GM18519 (cell line): ENCODE measurements around the gene MRPS7.

ENCODE experiments used
- ATAC-seq: cut with Tn5 transposase; IDR thresholded peaks from one replicate; pipeline ENCODE4 v1.9.1; 2021; ENCODE audit warnings: mild to moderate bottlenecking, moderate library complexity; ENCODE audit not compliant: unreplicated experiment, low FRiP score

MRPS7 gene

DNA sequence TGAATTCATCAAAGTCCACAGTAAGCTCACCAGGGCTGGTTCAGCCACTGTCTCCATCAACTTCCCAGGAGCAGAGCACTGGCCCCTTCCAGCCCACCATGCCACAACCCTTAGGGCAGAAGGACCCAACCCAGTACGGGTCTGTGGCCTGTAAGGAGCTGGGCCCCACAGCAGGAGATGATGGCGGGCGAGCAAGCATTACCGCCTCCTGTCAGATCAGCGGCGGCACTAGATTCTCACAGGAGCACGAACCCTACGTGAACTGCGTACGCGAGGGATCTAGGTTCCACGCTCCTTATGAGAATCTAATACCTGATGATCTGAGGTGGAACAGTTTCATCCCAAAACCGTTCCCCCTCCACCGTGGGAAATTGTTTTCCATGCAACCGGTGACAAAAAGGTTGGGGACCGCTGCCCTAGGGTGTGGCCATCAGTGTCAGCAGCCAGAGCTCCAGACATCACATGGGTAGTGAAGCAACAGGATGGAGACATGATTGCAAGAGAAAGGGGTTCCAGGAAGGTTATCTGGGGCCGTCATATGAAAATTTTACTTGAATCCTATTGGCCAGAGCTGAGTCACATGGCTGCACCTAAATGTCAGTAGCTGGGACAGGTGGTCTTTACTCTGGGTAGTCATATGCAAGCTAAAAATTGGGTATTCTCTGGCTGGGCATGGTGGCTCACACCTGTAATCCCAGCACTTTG is 40.0 kb downstream of the MRPS7 start:
- ATAC-seq: no peak

DNA sequence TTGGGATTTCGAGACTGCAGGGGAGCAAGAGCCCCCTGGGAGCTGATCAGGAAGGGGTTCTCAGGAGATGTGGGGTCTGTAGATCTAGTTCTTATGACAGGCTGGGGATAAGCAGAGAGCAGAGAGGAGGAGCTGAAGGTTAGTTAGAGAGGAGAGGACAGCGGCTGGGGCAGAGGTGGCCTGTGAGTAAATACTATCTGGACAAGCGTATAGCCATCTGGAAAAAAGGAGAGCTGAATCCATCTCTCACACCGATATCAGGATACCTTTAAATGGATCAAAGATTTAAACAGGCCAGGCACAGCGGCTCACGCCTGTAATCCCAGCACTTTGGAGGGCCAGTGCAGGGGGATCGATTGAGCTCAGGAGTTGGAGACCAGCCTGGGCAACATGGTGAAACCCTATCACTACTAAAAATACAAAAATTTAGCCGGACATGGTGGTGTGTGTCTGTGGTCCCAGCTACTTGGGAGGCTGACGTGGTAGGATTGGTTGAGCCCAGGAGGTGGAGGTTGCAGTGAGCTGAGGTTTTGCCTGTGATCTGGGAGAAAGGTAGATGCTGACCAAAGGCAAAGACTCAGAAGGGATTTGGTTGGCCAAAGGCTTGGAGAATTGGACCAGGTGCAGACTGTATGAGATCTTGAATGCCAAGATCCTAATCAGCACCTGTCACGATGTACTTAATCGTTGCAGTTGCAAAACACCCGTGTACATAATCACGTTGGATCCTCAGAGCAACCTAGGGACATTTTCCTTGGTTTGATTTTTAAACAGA is 46.5 kb downstream of the MRPS7 start:
- ATAC-seq: no peak

DNA sequence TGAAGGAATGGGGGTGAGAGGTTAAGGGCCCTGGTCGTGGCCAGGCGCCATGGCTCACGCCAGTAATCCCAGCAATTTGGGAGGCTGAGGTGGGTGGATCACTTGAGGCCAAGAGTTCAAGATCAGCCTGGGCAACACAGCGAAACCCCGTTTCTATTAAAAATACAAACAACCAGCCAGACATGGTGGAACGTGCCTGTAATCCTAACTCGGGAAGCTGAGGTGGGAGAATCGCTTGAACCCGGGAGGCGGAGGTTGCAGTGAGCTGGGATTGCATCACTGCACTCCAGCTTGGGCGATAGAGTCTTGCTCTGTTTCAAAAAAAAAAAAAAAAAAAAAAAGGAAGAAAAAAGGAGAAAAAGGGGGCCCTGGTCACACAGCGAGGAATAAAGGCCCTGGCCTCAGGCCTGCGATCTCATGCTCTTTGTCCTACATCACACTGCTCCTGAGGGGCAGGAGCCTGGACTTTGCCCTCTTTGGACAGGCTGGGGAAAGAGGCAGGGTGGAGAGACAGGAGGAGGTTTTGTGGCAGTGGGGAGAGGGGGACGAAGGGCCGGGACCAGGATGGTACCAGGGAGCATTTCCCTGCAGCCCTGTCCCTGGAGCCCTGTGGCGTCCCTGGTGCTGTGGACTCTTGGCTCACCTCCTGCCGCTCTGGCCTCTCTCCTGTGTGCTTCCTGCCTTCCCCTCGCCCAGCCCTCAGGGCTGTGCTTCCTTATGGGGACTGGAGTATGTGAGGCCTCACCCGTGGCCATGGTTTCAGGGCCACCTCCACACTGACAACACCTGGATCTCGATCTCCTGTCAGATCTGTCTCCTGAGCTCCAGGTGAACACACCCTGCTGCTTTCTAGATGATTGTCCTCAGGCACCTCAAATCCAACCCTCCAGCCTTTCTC is 47.3 kb downstream of the MRPS7 start:
- ATAC-seq: no peak

DNA sequence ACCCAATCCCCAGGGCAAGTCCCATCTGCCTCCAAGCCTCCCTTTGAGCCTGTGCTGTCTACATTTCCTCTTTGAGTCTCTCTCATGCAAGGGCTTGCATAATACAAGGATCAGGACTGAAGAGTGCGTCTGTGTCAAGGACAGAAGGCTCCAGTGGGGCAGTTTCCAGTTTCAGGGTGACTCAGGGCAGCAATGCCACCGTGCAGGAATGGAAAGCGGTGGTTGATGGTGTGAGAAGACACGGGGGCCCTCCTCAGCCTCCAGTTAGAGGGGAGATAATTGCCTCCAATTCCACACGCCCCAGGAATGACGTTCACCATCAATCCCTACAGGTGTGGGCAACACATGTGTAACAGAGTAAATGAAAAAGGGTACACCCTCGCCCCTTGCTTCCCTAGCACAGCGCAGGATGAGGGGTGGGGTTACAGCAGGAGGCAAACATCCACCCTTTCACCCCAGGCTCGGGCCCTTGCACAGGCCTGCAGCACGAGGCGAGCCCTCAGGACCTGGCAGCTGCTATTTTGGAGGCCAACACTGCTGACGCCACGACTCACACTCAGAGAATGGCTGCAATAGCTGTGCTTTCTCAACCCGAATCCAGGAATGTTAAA is 52.4 kb downstream of the MRPS7 start:
- ATAC-seq: no peak

DNA sequence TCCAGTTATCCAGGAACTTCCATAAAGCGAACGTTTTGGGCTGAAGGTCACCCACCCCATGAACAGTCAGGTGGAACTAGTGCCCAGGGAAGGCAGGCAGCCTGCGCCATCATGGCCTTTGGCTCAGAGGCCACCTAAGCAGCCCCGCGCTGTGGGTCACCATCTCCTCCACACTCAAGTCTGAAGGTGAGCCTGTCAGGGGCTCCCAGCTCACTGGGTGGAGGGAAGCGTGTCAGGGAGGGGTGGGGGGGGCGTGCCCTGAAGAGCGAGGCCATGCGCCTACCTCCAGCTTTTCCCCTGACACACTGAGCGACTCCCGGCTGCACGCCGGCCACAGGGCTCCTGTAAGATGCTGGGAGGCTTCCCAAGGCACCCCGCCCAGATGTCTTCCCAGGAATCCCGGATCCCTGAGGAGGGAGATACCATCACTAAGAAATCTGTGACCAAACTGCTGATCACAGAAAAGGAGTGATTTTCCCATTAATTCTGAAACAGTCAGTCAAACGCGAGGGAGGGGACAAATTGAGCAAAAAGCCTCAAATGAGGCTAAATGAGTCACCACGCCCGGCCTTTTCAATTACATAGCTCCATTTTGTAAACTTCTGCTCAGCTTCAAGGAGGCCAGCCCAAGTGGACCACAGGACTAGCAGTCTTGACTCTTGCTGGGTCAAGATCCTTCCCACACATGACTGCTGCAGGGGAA is 54.0 kb downstream of the MRPS7 start:
- ATAC-seq: no peak
